Adrenal gland (tissue), 5 donors: Measurements from ENCODE around the gene TBRG4.

Experiments
- CTCF ChIP-seq, 6 experiments: fragments of 450-650 bp in 4 of 6; fragments of 200-600 bp in 2 of 6; sonication (generic) in 1 of 6; IDR thresholded peaks; 1 replicate in 5 of 6; 2 replicates in 1 of 6; pipeline versions ENCODE4 v1.5.1 to v1.8.0; 2016 to 2021; ENCODE audit warnings: antibody characterized with exemption in 6 of 6, mild to moderate bottlenecking in 2 of 6, moderate library complexity in 1 of 6
- POLR2A ChIP-seq, 2 donors: fragments of 450-650 bp; IDR thresholded peaks; one replicate each; pipeline ENCODE4 v1.6.1; 2017; ENCODE audit warnings: antibody characterized with exemption in 2 of 2, mild to moderate bottlenecking in 2 of 2, moderate library complexity in 1 of 2
- donor health status: DM: no; HTN: no; CAD: no.

DNA sequence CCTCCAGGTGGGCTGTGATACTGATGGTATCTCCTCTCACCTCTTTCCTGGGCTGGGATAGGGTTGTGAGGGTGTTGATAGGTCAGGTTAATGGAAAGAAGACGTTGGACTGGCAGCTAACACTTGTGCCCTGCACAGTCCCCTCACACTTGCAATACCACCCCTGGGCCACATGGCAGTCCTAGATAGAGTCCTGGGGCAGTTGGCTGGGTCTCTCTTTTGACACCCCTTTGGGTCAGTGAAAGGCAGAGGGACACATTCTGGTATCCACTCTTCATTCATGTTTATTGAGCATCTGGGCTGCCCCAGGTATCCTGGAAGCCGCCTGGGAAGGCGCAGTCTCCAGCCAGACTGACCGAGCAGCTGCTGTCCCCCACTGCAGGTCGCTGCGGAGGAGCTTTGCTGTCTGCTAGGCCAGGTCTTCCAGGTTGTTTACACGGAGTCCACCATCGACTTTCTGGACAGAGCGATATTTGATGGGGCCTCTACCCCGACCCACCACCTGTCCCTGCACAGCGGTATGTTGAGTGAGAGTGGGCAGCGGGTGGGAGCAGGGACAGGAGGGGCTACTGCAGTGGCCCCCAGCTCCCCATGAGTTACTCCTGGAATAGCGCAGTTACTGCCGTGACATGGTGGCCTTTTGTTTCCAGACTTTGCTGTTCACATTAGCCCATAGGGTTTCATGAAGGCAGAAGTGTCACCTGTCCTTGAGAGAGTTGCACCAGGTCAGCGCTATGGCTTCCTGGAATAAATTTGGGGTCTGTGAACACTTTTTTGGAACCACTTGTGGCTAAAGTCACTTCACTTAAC is 41.8 kb downstream of the TBRG4 start:
- no peak for TF ChIP-seq CTCF (IDR thresholded peaks at IDR 0.05)
- no peak for TF ChIP-seq POLR2A (IDR thresholded peaks at IDR 0.05)
